Measurements from ENCODE around the gene RBFA.

DNA sequence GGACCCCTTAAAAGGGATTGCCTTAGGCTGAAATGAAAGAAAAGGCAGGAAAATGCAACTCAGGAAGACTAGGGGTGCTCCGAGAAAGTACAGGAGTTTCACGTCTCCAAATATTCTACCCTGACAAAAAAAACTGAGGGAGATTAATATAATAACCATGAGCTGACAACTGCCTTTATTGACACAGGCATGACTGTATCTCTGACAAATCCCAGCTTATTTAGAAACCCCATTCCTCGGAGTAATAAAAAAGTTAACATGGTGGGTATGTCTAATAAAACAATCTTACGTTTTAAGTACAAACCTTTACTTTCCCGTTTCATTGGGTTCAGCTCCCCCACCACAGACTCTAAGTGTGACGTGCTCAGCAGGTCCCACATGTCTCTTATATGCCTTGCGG lies 7.9 kb upstream of the RBFA start:
- TF ChIP-seq, protein P1, sequence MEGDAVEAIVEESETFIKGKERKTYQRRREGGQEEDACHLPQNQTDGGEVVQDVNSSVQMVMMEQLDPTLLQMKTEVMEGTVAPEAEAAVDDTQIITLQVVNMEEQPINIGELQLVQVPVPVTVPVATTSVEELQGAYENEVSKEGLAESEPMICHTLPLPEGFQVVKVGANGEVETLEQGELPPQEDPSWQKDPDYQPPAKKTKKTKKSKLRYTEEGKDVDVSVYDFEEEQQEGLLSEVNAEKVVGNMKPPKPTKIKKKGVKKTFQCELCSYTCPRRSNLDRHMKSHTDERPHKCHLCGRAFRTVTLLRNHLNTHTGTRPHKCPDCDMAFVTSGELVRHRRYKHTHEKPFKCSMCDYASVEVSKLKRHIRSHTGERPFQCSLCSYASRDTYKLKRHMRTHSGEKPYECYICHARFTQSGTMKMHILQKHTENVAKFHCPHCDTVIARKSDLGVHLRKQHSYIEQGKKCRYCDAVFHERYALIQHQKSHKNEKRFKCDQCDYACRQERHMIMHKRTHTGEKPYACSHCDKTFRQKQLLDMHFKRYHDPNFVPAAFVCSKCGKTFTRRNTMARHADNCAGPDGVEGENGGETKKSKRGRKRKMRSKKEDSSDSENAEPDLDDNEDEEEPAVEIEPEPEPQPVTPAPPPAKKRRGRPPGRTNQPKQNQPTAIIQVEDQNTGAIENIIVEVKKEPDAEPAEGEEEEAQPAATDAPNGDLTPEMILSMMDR (IDR thresholded peaks at IDR 0.05), result no peak
- no peak for TF ChIP-seq POLR2A (IDR thresholded peaks at IDR 0.05)

Measured in uterus (tissue), 2 donors.